ENCODE results near the gene METTL25B. TPM values are rescaled to one million over a fixed set of nuclear protein-coding genes. Genes with fewer than 3 reads are reported as not detected.

The METTL25B gene
- total RNA-seq, 1 experiment from 2014 or later: 51.0 TPM

- Histone ChIP-seq H3K79me2 (ENCODE audit: low read depth) (peaks cover 75% of the 10 kb centered on the region), H3K27ac (peak overlapping the region; percentile 93), H3K9me2 (ENCODE audit: insufficient read depth) (no peaks in the 10 kb centered on the region), H2AFZ (no peak overlapping the region), H3K4me1 (replicated peaks; ENCODE audit: insufficient read depth) (peaks cover 34% of the 10 kb centered on the region), H3K9me3 (ENCODE audit: insufficient read depth, low read depth) (no peaks in the 10 kb centered on the region), H3K36me3 (ENCODE audit: low read depth) (peaks cover 32% of the 10 kb centered on the region), H3K27me3 (ENCODE audit: insufficient read depth, low read depth) (no peaks in the 10 kb centered on the region), H3F3A (ENCODE audit: insufficient read depth, low read depth) (peaks cover 82% of the 10 kb centered on the region), H3K4me2 (peak overlapping the region; percentile 100), H3K4me3 (peak overlapping the region; percentile 95), H4K20me1 (ENCODE audit: insufficient read depth) (peaks cover 16% of the 10 kb centered on the region)
- POLR2A ChIA-PET (ENCODE audit: unreplicated experiment): interaction anchor here (0.6 to 0.7 kb wide), 2 partner anchors 17 to 21 kb away, joined by 4 to 10 read pairs; partner anchors contain the start of genes ISG20L2, METTL25B and PRCC
- BruUV-seq (replicated peaks): no TSS peak
- CTCF ChIA-PET: no interaction called here
- TF ChIP-seq EZH2 (IDR thresholded peaks at IDR 0.05; ENCODE audit: low read depth) (no peak), CTCF (conservative IDR thresholded peaks at IDR 0.05) (no peak)
- no peak for DNase-seq
- intact Hi-C loops (cut with micrococcal nuclease; ENCODE audit: unreplicated experiment): no loop called here
Measured at GRCh38 chr1:156745881-156746280, 17.6 kb downstream of the METTL25B start.

- Histone ChIP-seq H3F3A (ENCODE audit: insufficient read depth, low read depth) (peaks cover 81% of the 10 kb centered on the region), H3K27me3 (ENCODE audit: insufficient read depth, low read depth) (no peaks in the 10 kb centered on the region), H3K4me1 (replicated peaks; ENCODE audit: insufficient read depth) (peaks cover 34% of the 10 kb centered on the region), H4K20me1 (ENCODE audit: insufficient read depth) (peaks cover 16% of the 10 kb centered on the region), H3K27ac (peak overlapping the region; percentile 93), H3K4me3 (peak overlapping the region; percentile 95), H3K9me3 (ENCODE audit: insufficient read depth, low read depth) (no peaks in the 10 kb centered on the region), H3K36me3 (ENCODE audit: low read depth) (peaks cover 32% of the 10 kb centered on the region), H3K79me2 (ENCODE audit: low read depth) (peaks cover 79% of the 10 kb centered on the region), H3K4me2 (peak overlapping the region; percentile 100), H3K9me2 (ENCODE audit: insufficient read depth) (no peaks in the 10 kb centered on the region), H2AFZ (no peak overlapping the region)
- POLR2A ChIA-PET (ENCODE audit: unreplicated experiment): interaction anchor here (0.6 to 0.7 kb wide), 2 partner anchors 18 to 21 kb away, joined by 4 to 10 read pairs; partner anchors contain the start of genes ISG20L2, METTL25B and PRCC
- BruUV-seq (replicated peaks): no TSS peak
- DNase-seq: no peak
- CTCF ChIA-PET: no interaction called here
- TF ChIP-seq EZH2 (IDR thresholded peaks at IDR 0.05; ENCODE audit: low read depth) (no peak), CTCF (conservative IDR thresholded peaks at IDR 0.05) (no peak)
- intact Hi-C loops (cut with micrococcal nuclease; ENCODE audit: unreplicated experiment): no loop called here
Measured at GRCh38 chr1:156746406-156746727, 18.1 kb downstream of the METTL25B start.

GRCh38 chr1:156746728-156747631 is 18.7 kb downstream of the METTL25B start:
- Histone ChIP-seq H3K9me3 (ENCODE audit: insufficient read depth, low read depth) (no peaks in the 10 kb centered on the region), H3K4me2 (peak overlapping the region; percentile 100), H3K4me1 (replicated peaks; ENCODE audit: insufficient read depth) (peaks cover 28% of the 10 kb centered on the region), H3K9me2 (ENCODE audit: insufficient read depth) (no peaks in the 10 kb centered on the region), H3F3A (ENCODE audit: insufficient read depth, low read depth) (peaks cover 75% of the 10 kb centered on the region), H3K27me3 (ENCODE audit: insufficient read depth, low read depth) (no peaks in the 10 kb centered on the region), H3K27ac (peak overlapping the region; percentile 93), H3K36me3 (ENCODE audit: low read depth) (peaks cover 32% of the 10 kb centered on the region), H4K20me1 (ENCODE audit: insufficient read depth) (peaks cover 16% of the 10 kb centered on the region), H3K79me2 (ENCODE audit: low read depth) (peaks cover 81% of the 10 kb centered on the region), H2AFZ (no peak overlapping the region), H3K4me3 (peak overlapping the region; percentile 95)
- ChIA-PET CTCF (interaction anchor here (0.6 to 0.7 kb wide), 2 partner anchors 115 to 119 kb away, joined by 3 to 9 read pairs; no protein-coding TSS in a partner anchor), POLR2A (ENCODE audit: unreplicated experiment) (interaction anchor here (0.6 to 1.0 kb wide), 5 partner anchors 18 to 408 kb away, joined by 3 to 10 read pairs (median 7); partner anchors contain the start of genes ISG20L2, METTL25B and PRCC)
- no TSS peak for BruUV-seq (replicated peaks)
- TF ChIP-seq EZH2 (IDR thresholded peaks at IDR 0.05; ENCODE audit: low read depth) (no peak), CTCF (conservative IDR thresholded peaks at IDR 0.05) (peak; percentile 42; the same call in 1 of the 2 replicates)
- peak; percentile 89 to 96 for DNase-seq
- intact Hi-C loops (cut with micrococcal nuclease; ENCODE audit: unreplicated experiment): no loop called here

Data from PC-9 (cell line).